ENCODE measurements around the gene ART5. TPM values are rescaled to one million over a fixed set of nuclear protein-coding genes. Genes with fewer than 3 reads are reported as not detected.

ART5 gene
- total and polyA plus RNA-seq, 2 experiments from 2014 or later, result 6.4 to 12.9 TPM

DNA sequence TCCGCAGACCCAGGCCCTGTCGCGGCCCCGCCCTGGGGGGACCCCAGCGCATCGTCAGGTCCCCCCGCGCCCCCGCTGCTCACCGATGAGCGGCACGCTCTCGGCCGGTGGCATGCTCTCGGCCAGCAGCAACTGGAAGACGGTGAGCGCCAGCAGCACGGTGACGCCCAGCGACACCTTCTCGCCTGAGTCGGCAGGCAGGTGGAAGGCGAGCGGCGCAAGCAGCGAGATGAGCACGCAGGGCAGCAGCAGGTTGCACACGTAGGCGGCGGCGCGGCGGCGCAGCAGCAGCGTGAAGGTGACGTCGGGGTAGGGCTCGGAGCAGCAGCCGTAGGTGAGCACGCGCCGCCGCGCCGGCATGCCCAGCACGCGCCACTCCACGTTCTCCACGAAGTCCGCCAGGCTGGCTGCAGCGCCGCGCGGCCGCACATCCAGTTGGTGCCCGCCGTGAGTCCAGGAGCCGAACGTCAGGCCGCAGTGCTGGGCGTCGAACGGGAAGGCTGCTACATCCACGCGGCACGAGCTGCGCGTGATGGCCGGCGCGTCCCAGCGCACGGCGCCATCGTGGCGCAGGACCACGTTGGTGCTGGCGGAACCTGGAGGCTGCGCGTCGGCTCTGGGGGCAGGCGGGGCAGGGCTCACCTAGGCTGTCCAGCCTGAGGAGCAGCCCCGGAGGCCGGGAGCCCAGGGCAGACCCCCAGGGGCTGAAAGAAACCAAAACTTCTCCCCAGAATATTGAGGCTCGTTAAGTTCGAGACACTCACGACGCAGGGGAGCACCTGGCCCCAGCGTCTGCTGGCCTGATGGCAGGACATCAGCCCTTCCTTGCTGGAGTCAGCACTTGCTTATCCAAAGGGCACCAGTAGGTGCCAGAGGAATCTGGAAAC is 25.6 kb upstream of the ART5 start (continued):
- TF ChIP-seq, protein P1, sequence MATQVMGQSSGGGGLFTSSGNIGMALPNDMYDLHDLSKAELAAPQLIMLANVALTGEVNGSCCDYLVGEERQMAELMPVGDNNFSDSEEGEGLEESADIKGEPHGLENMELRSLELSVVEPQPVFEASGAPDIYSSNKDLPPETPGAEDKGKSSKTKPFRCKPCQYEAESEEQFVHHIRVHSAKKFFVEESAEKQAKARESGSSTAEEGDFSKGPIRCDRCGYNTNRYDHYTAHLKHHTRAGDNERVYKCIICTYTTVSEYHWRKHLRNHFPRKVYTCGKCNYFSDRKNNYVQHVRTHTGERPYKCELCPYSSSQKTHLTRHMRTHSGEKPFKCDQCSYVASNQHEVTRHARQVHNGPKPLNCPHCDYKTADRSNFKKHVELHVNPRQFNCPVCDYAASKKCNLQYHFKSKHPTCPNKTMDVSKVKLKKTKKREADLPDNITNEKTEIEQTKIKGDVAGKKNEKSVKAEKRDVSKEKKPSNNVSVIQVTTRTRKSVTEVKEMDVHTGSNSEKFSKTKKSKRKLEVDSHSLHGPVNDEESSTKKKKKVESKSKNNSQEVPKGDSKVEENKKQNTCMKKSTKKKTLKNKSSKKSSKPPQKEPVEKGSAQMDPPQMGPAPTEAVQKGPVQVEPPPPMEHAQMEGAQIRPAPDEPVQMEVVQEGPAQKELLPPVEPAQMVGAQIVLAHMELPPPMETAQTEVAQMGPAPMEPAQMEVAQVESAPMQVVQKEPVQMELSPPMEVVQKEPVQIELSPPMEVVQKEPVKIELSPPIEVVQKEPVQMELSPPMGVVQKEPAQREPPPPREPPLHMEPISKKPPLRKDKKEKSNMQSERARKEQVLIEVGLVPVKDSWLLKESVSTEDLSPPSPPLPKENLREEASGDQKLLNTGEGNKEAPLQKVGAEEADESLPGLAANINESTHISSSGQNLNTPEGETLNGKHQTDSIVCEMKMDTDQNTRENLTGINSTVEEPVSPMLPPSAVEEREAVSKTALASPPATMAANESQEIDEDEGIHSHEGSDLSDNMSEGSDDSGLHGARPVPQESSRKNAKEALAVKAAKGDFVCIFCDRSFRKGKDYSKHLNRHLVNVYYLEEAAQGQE (IDR thresholded peaks at IDR 0.05; ENCODE audit: unreplicated experiment), result no peak
- TF ChIP-seq EZH2phosphoT487 (IDR thresholded peaks at IDR 0.05; ENCODE audit: unreplicated experiment) (no peak), EZH2 (IDR thresholded peaks at IDR 0.05; ENCODE audit: low read depth, unreplicated experiment) (no peak), NANOG (IDR thresholded peaks at IDR 0.05; ENCODE audit: borderline replicate concordance) (no peak)
- TF ChIP-seq, protein P2, sequence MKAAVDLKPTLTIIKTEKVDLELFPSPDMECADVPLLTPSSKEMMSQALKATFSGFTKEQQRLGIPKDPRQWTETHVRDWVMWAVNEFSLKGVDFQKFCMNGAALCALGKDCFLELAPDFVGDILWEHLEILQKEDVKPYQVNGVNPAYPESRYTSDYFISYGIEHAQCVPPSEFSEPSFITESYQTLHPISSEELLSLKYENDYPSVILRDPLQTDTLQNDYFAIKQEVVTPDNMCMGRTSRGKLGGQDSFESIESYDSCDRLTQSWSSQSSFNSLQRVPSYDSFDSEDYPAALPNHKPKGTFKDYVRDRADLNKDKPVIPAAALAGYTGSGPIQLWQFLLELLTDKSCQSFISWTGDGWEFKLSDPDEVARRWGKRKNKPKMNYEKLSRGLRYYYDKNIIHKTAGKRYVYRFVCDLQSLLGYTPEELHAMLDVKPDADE (IDR thresholded peaks at IDR 0.05), result no peak

DNA sequence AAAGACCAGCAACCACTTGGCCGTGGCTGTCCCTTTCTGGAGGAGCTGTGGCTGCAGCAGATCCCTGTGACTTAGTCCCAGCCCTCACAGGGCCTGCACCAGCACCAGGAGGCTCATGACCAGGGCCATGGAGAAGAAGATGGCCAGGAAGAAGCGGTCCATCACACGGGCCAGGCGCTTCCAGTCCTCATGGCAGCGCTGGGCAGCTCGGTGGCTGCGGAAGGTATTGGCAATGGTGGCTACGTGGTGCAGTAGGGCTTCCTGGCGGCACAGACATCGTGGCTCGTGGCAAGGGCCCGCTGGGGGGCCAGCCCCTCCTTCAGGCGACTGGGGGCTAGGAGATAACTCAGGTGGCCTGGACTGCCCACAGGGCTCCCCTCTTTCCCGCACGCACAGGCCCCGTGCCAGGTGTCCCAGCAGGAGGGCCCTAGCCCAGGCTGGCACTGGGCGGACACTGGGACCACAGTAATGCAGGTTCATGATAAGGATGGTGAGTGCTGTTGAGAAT is 24.3 kb upstream of the ART5 start:
- no peak overlapping the region for H3K4me2 ChIP-seq
- Mint-ChIP-seq H3K27ac (no peak overlapping the region), H3K4me1 (no peaks in the 10 kb centered on the region; the same call in 2 of the 3 replicates), H3K36me3 (ENCODE audit: low read depth) (peaks cover 28% of the 10 kb centered on the region), H3K27me3 (ENCODE audit: insufficient read depth, low read depth, poor library complexity) (peaks cover 8% of the 10 kb centered on the region), H3K4me3 (no peak overlapping the region), H3K9me3 (no peaks in the 10 kb centered on the region)
- DNase-seq (ENCODE audit: low spot score) (no peak), ATAC-seq (no peak)
- no peaks in the 10 kb centered on the region for H3K4me1 ChIP-seq (ENCODE audit: insufficient read depth)
- H3F3A ChIP-seq (replicated peaks; ENCODE audit: low read depth), result no peaks in the 10 kb centered on the region
- peaks cover 4% of the 10 kb centered on the region; the same call in 1 of the 2 replicates for H3K9me2 ChIP-seq (ENCODE audit: insufficient read depth)
- H2AFZ ChIP-seq, result no peak overlapping the region
- no peaks in the 10 kb centered on the region for H3K27me3 ChIP-seq (ENCODE audit: insufficient read depth)
- no peaks in the 10 kb centered on the region for H3K79me2 ChIP-seq (replicated peaks; ENCODE audit: insufficient read depth)
- no peak overlapping the region for H3K4me3 ChIP-seq
- no peak overlapping the region for H3K27ac ChIP-seq (ENCODE audit: low read depth)
- no peaks in the 10 kb centered on the region for H4K20me1 ChIP-seq (replicated peaks; ENCODE audit: insufficient read depth)
- no peaks in the 10 kb centered on the region for H3K36me3 ChIP-seq (ENCODE audit: insufficient read depth)
- TF ChIP-seq, protein P1 (IDR thresholded peaks at IDR 0.05; ENCODE audit: unreplicated experiment), result no peak
- TF ChIP-seq, protein P2 (IDR thresholded peaks at IDR 0.05), result no peak
- TF ChIP-seq STAT1 (IDR thresholded peaks at IDR 0.05; ENCODE audit: unreplicated experiment), result no peak
- TF ChIP-seq JUNB (IDR thresholded peaks at IDR 0.05; ENCODE audit: unreplicated experiment), result no peak
- no peak for TF ChIP-seq EZH2 (IDR thresholded peaks at IDR 0.05; ENCODE audit: low read depth, unreplicated experiment)
- no peak for TF ChIP-seq ZNF114 (CRISPR knock-in tag; IDR thresholded peaks at IDR 0.05)
- no peak for TF ChIP-seq ZNF331 (CRISPR knock-in tag; IDR thresholded peaks at IDR 0.05; ENCODE audit: low read depth)
- TF ChIP-seq, protein P3, sequence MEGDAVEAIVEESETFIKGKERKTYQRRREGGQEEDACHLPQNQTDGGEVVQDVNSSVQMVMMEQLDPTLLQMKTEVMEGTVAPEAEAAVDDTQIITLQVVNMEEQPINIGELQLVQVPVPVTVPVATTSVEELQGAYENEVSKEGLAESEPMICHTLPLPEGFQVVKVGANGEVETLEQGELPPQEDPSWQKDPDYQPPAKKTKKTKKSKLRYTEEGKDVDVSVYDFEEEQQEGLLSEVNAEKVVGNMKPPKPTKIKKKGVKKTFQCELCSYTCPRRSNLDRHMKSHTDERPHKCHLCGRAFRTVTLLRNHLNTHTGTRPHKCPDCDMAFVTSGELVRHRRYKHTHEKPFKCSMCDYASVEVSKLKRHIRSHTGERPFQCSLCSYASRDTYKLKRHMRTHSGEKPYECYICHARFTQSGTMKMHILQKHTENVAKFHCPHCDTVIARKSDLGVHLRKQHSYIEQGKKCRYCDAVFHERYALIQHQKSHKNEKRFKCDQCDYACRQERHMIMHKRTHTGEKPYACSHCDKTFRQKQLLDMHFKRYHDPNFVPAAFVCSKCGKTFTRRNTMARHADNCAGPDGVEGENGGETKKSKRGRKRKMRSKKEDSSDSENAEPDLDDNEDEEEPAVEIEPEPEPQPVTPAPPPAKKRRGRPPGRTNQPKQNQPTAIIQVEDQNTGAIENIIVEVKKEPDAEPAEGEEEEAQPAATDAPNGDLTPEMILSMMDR (conservative IDR thresholded peaks at IDR 0.05; ENCODE audit: low read depth in 2 of 2), result no peak
- no peak for TF ChIP-seq CREB1 (CRISPR knock-in tag; IDR thresholded peaks at IDR 0.05; ENCODE audit: low read depth)
- no peak for TF ChIP-seq EZH2phosphoT487 (IDR thresholded peaks at IDR 0.05; ENCODE audit: unreplicated experiment)

Measured in GM23338 (cell line).